PC-9 (cell line): ENCODE measurements around the gene IVL. TPM values are rescaled to one million over a fixed set of nuclear protein-coding genes. Genes with fewer than 3 reads are reported as not detected.

ENCODE experiments used
- BruUV-seq: library from RNA; stranded (reverse); fragments of 400-500 nt; replicated peaks from 2 replicates; lab custom pipeline; 2021; lab: Mats Ljungman, UMichigan
- CTCF ChIA-PET: fragments of 300-600 bp; sonication (Branson Sonifier 250); formaldehyde crosslinking; loops from one replicate; lab custom pipeline; 2022; ENCODE audit warnings: antibody characterized with exemption; lab: Charles Lee
- POLR2A ChIA-PET: fragments of 300-600 bp; sonication (Branson Sonifier 250); formaldehyde crosslinking; loops from one replicate; lab custom pipeline; 2022; ENCODE audit warnings: antibody characterized with exemption; ENCODE audit not compliant: unreplicated experiment; lab: Charles Lee
- DNase-seq, 2 experiments: peaks; one replicate each; pipeline versions ENCODE4 v3.0.0 to v3.0.0-alpha.2; 2015 to 2022; ENCODE audit warnings: mixed read lengths in 1 of 2
- H2AFZ ChIP-seq: fragments of 200-600 bp; sonication (generic); 2 replicates; pipeline ENCODE4 v1.8.1; 2017; ENCODE audit warnings: antibody characterized with exemption
- H3F3A ChIP-seq: fragments of 200-600 bp; sonication (generic); 2 replicates; pipeline ENCODE4 v1.8.1; 2017; ENCODE audit warnings: antibody characterized with exemption, mild to moderate bottlenecking, low read depth; ENCODE audit not compliant: insufficient read depth
- H3K27ac ChIP-seq: fragments of 200-600 bp; sonication (generic); 2 replicates; pipeline ENCODE4 v1.6.1; 2016; ENCODE audit warnings: mixed run types
- H3K27me3 ChIP-seq: fragments of 200-600 bp; sonication (generic); 2 replicates; pipeline ENCODE4 v1.6.1; 2016; ENCODE audit warnings: low read depth, mixed run types; ENCODE audit not compliant: insufficient read depth
- H3K36me3 ChIP-seq: fragments of 200-600 bp; sonication (generic); 2 replicates; pipeline ENCODE4 v1.6.1; 2016; ENCODE audit warnings: low read depth, mixed run types
- H3K4me1 ChIP-seq: fragments of 200-600 bp; sonication (generic); replicated peaks from 2 replicates; pipeline ENCODE4 v1.6.1; 2016; ENCODE audit warnings: mixed run types; ENCODE audit not compliant: insufficient read depth
- H3K4me2 ChIP-seq: fragments of 200-600 bp; sonication (generic); 2 replicates; pipeline ENCODE4 v1.6.1; 2017; ENCODE audit warnings: mixed run types
- H3K4me3 ChIP-seq: fragments of 200-600 bp; sonication (generic); 2 replicates; pipeline ENCODE4 v1.6.1; 2016; ENCODE audit warnings: mixed run types
- H3K79me2 ChIP-seq: fragments of 200-600 bp; sonication (generic); 2 replicates; pipeline ENCODE4 v1.6.1; 2017; ENCODE audit warnings: low read depth, mixed run types
- H3K9me2 ChIP-seq: fragments of 200-600 bp; sonication (generic); 2 replicates; pipeline ENCODE4 v1.8.1; 2017; ENCODE audit warnings: mild to moderate bottlenecking; ENCODE audit not compliant: insufficient read depth
- H3K9me3 ChIP-seq: fragments of 200-600 bp; sonication (generic); 2 replicates; pipeline ENCODE4 v1.8.1; 2016; ENCODE audit warnings: low read depth; ENCODE audit not compliant: insufficient read depth
- H4K20me1 ChIP-seq: fragments of 200-600 bp; sonication (generic); 2 replicates; pipeline ENCODE4 v1.8.1; 2017; ENCODE audit not compliant: insufficient read depth
- EZH2 ChIP-seq: fragments of 200-600 bp; sonication (generic); IDR thresholded peaks from 2 replicates; pipeline ENCODE4 v1.8.0; 2017; ENCODE audit warnings: antibody characterized with exemption, low read depth
- intact Hi-C: fragments of 100-400 bp; cut with micrococcal nuclease; formaldehyde crosslinking; loops from one replicate; pipeline ENCODE4 v1.10.0; 2022; ENCODE audit not compliant: unreplicated experiment
- total RNA-seq: library from RNA; stranded (reverse); gene quantifications from 2 replicates; pipeline ENCODE4 v1.2.3, GENCODE V29; 2021
- TF ChIP-seq, protein P1 (sequence below): fragments of 200-600 bp; sonication (generic); conservative IDR thresholded peaks from 2 replicates; pipeline ENCODE4 v1.6.1; 2017; ENCODE audit warnings: mixed run types, antibody characterized with exemption, mild to moderate bottlenecking, moderate library complexity

IVL gene
- total RNA-seq, 1 experiment from 2014 or later: not detected

GRCh38 chr1:152942161-152942560 is 33.8 kb downstream of the IVL start:
- BruUV-seq: no TSS peak
- H3K27ac ChIP-seq: no peak overlapping the region

GRCh38 chr1:152946248-152946647 is 37.9 kb downstream of the IVL start:
- ChIA-PET POLR2A (no interaction called here), CTCF (no interaction called here)
- Histone ChIP-seq H3K4me1 (no peaks in the 10 kb centered on the region), H3F3A (no peaks in the 10 kb centered on the region), H3K9me2 (no peaks in the 10 kb centered on the region), H3K79me2 (no peaks in the 10 kb centered on the region), H3K4me3 (no peak overlapping the region), H3K9me3 (no peaks in the 10 kb centered on the region), H3K27me3 (no peaks in the 10 kb centered on the region), H3K4me2 (no peak overlapping the region), H2AFZ (no peak overlapping the region), H4K20me1 (no peaks in the 10 kb centered on the region), H3K27ac (no peak overlapping the region), H3K36me3 (no peaks in the 10 kb centered on the region)
- no peak for DNase-seq
- BruUV-seq: no TSS peak
- TF ChIP-seq, protein P1, sequence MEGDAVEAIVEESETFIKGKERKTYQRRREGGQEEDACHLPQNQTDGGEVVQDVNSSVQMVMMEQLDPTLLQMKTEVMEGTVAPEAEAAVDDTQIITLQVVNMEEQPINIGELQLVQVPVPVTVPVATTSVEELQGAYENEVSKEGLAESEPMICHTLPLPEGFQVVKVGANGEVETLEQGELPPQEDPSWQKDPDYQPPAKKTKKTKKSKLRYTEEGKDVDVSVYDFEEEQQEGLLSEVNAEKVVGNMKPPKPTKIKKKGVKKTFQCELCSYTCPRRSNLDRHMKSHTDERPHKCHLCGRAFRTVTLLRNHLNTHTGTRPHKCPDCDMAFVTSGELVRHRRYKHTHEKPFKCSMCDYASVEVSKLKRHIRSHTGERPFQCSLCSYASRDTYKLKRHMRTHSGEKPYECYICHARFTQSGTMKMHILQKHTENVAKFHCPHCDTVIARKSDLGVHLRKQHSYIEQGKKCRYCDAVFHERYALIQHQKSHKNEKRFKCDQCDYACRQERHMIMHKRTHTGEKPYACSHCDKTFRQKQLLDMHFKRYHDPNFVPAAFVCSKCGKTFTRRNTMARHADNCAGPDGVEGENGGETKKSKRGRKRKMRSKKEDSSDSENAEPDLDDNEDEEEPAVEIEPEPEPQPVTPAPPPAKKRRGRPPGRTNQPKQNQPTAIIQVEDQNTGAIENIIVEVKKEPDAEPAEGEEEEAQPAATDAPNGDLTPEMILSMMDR: no peak
- no peak for TF ChIP-seq EZH2
- intact Hi-C loops: no loop called here

More at GRCh38 chr1:152942161-152942560, 33.8 kb downstream of the IVL start:
- Histone ChIP-seq H3K4me1 (no peaks in the 10 kb centered on the region), H3K9me2 (no peaks in the 10 kb centered on the region), H4K20me1 (no peaks in the 10 kb centered on the region), H3K27me3 (no peaks in the 10 kb centered on the region), H3K79me2 (no peaks in the 10 kb centered on the region), H3F3A (no peaks in the 10 kb centered on the region), H2AFZ (no peak overlapping the region), H3K36me3 (no peaks in the 10 kb centered on the region), H3K4me2 (no peak overlapping the region), H3K4me3 (no peak overlapping the region), H3K9me3 (no peaks in the 10 kb centered on the region)
- ChIA-PET CTCF (no interaction called here), POLR2A (no interaction called here)
- TF ChIP-seq, protein P1: no peak
- TF ChIP-seq EZH2: no peak
- DNase-seq: no peak
- intact Hi-C loops: no loop called here

- BruUV-seq: no TSS peak
- Histone ChIP-seq H3K36me3 (no peaks in the 10 kb centered on the region), H4K20me1 (no peaks in the 10 kb centered on the region), H3K4me2 (no peak within 1 kb of the TSS), H3K27ac (no peak within 1 kb of the TSS), H3K9me3 (no peaks in the 10 kb centered on the region), H3K4me1 (peaks cover 1% of the 10 kb centered on the region; the same call in 1 of the 2 replicates), H3K79me2 (no peaks in the 10 kb centered on the region), H3K9me2 (no peaks in the 10 kb centered on the region), H3K4me3 (no peak within 1 kb of the TSS), H3F3A (no peaks in the 10 kb centered on the region), H3K27me3 (no peaks in the 10 kb centered on the region), H2AFZ (no peak within 1 kb of the TSS)
- ChIA-PET CTCF (no interaction called here), POLR2A (interaction anchor here (0.6 kb wide), 1 partner anchor 619 kb away, joined by 4 read pairs; no protein-coding TSS in a partner anchor)
- DNase-seq: no peak
- no peak for TF ChIP-seq EZH2
- TF ChIP-seq, protein P1: no peak
- intact Hi-C loops: no loop called here
These were observed 38.4 kb downstream of the IVL start, which contains the start of gene SPRR5 for GRCh38 chr1:152946651-152947256. SPRR5 (plus strand) TSS chr1:152947206; CDS start chr1:152948555, 1,349 bp downstream.
